KMS-11 (cell line): Measurements from ENCODE around the gene MSANTD1.

Experiments used
- H2AFZ ChIP-seq: fragments of 200-600 bp; sonication (generic); 2 replicates; pipeline ENCODE4 v1.6.1; 2016; ENCODE audit warnings: antibody characterized with exemption, mixed run types, low read depth
- H3K27ac ChIP-seq: fragments of 200-600 bp; sonication (generic); 2 replicates; pipeline ENCODE4 v1.6.1; 2016; ENCODE audit warnings: mild to moderate bottlenecking, mixed run types
- H3K27me3 ChIP-seq: fragments of 200-600 bp; sonication (generic); 2 replicates; pipeline ENCODE4 v1.6.1; 2017; ENCODE audit warnings: mild to moderate bottlenecking, low read depth, mixed run types, moderate library complexity; ENCODE audit not compliant: insufficient read depth
- H3K36me3 ChIP-seq: fragments of 200-600 bp; sonication (generic); 2 replicates; pipeline ENCODE4 v1.6.1; 2017; ENCODE audit warnings: mild to moderate bottlenecking, mixed run types; ENCODE audit not compliant: insufficient read depth
- H3K4me1 ChIP-seq: fragments of 200-600 bp; sonication (generic); 2 replicates; pipeline ENCODE4 v1.6.1; 2016; ENCODE audit warnings: mild to moderate bottlenecking, low read depth, mixed run types; ENCODE audit not compliant: poor library complexity, severe bottlenecking
- H3K4me2 ChIP-seq: fragments of 200-600 bp; sonication (generic); 2 replicates; pipeline ENCODE4 v1.7.0; 2016; ENCODE audit warnings: mild to moderate bottlenecking, mixed run types
- H3K4me3 ChIP-seq: fragments of 200-600 bp; sonication (generic); IDR thresholded peaks from 2 replicates; pipeline ENCODE4 v1.6.1; 2017; ENCODE audit warnings: low read depth, low read length, mixed read lengths; ENCODE audit not compliant: insufficient read depth
- H3K79me2 ChIP-seq: fragments of 200-600 bp; sonication (generic); 2 replicates; pipeline ENCODE4 v1.6.1; 2016; ENCODE audit warnings: low read depth, mixed run types; ENCODE audit not compliant: insufficient read depth
- H3K9ac ChIP-seq: fragments of 200-600 bp; sonication (generic); 2 replicates; pipeline ENCODE4 v1.6.1; 2016; ENCODE audit warnings: mild to moderate bottlenecking, mixed run types
- H4K20me1 ChIP-seq: fragments of 200-600 bp; sonication (generic); 2 replicates; pipeline ENCODE4 v1.6.1; 2016; ENCODE audit warnings: mild to moderate bottlenecking, mixed run types; ENCODE audit not compliant: insufficient read depth
- CTCF ChIP-seq: fragments of 200-600 bp; sonication (generic); conservative IDR thresholded peaks from 2 replicates; pipeline ENCODE4 v1.6.1; 2017; ENCODE audit warnings: low read depth, mild to moderate bottlenecking, antibody characterized with exemption, low read length, moderate library complexity, mixed read lengths

MSANTD1 gene

GRCh38 chr4:3207531-3208037 is 41.4 kb upstream of the MSANTD1 start:
- Histone ChIP-seq H3K4me2 (no peak overlapping the region), H3K4me3 (no peak overlapping the region), H3K36me3 (no peaks in the 10 kb centered on the region), H3K27me3 (no peaks in the 10 kb centered on the region), H4K20me1 (no peaks in the 10 kb centered on the region), H2AFZ (no peak overlapping the region), H3K9ac (no peak overlapping the region), H3K4me1 (no peaks in the 10 kb centered on the region), H3K79me2 (no peaks in the 10 kb centered on the region), H3K27ac (no peak overlapping the region)
- TF ChIP-seq CTCF, result no peak

GRCh38 chr4:3208826-3209225 is 40.1 kb upstream of the MSANTD1 start:
- Histone ChIP-seq H3K9ac (no peak overlapping the region), H3K4me1 (no peaks in the 10 kb centered on the region), H2AFZ (no peak overlapping the region), H3K36me3 (no peaks in the 10 kb centered on the region), H4K20me1 (no peaks in the 10 kb centered on the region), H3K4me3 (no peak overlapping the region), H3K27me3 (no peaks in the 10 kb centered on the region), H3K27ac (no peak overlapping the region), H3K4me2 (no peak overlapping the region), H3K79me2 (no peaks in the 10 kb centered on the region)
- TF ChIP-seq CTCF, result no peak

- Histone ChIP-seq H3K27me3 (no peaks in the 10 kb centered on the region), H3K27ac (no peak overlapping the region), H2AFZ (no peak overlapping the region), H3K36me3 (no peaks in the 10 kb centered on the region), H3K79me2 (no peaks in the 10 kb centered on the region), H3K4me2 (no peak overlapping the region), H3K4me1 (no peaks in the 10 kb centered on the region), H3K9ac (no peak overlapping the region), H4K20me1 (no peaks in the 10 kb centered on the region), H3K4me3 (no peak overlapping the region)
- TF ChIP-seq CTCF, result no peak
Measured at GRCh38 chr4:3209551-3210325, 39.2 kb upstream of the MSANTD1 start.

GRCh38 chr4:3210467-3210866 is 38.5 kb upstream of the MSANTD1 start:
- H3K27ac ChIP-seq, result no peak overlapping the region
- no peaks in the 10 kb centered on the region for H3K27me3 ChIP-seq
- no peak overlapping the region for H3K9ac ChIP-seq
- H4K20me1 ChIP-seq, result no peaks in the 10 kb centered on the region
- no peak overlapping the region for H2AFZ ChIP-seq
- H3K36me3 ChIP-seq, result no peaks in the 10 kb centered on the region
- H3K4me1 ChIP-seq, result no peaks in the 10 kb centered on the region
- no peak overlapping the region for H3K4me2 ChIP-seq
- H3K4me3 ChIP-seq, result no peak overlapping the region
- TF ChIP-seq CTCF, result no peak
- no peaks in the 10 kb centered on the region for H3K79me2 ChIP-seq
